ENCODE results near the gene SUDS3.

DNA sequence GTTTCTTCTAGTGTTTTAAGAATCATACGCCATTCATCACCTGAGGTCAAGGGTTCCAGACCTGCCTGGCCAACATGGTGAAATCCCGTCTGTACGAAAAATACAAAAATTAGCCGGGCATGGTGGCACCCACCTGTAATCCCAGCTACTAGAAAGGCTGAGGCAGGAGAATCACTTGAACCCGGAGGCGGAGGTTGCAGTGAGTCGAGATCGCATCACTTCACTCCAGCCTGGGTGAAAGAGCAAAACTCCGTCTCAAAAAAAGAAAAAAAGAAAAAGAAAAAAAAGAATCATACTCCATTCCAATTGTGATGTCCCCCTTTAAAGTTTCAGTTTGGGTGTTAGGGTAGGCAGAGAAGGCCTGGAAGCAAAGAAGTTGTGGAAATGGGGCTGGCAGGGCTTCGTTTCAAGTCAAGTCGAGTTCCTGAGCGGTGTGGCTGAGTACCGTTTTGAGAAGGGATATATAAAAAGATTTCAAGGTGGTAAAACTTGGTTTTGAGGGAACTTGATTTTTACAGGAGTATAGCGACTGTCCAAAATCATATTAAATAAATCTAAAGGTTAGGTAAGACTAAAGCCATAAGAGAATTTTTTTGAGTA lies 2.1 kb upstream of the SUDS3 start:
- no peak for TF ChIP-seq EZH2 (IDR thresholded peaks at IDR 0.05; ENCODE audit: low read depth)
- TF ChIP-seq, protein P1, sequence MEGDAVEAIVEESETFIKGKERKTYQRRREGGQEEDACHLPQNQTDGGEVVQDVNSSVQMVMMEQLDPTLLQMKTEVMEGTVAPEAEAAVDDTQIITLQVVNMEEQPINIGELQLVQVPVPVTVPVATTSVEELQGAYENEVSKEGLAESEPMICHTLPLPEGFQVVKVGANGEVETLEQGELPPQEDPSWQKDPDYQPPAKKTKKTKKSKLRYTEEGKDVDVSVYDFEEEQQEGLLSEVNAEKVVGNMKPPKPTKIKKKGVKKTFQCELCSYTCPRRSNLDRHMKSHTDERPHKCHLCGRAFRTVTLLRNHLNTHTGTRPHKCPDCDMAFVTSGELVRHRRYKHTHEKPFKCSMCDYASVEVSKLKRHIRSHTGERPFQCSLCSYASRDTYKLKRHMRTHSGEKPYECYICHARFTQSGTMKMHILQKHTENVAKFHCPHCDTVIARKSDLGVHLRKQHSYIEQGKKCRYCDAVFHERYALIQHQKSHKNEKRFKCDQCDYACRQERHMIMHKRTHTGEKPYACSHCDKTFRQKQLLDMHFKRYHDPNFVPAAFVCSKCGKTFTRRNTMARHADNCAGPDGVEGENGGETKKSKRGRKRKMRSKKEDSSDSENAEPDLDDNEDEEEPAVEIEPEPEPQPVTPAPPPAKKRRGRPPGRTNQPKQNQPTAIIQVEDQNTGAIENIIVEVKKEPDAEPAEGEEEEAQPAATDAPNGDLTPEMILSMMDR (conservative IDR thresholded peaks at IDR 0.05): no peak

All from PC-9 (cell line).